ENCODE measurements around the gene SLX4. TPM values are rescaled to one million over a fixed set of nuclear protein-coding genes. Genes with fewer than 3 reads are reported as not detected.
A peak's percentile ranks its signal among the peaks of the same experiment; 100 is the strongest.

The SLX4 gene
- total and polyA plus RNA-seq, 7 donors = 0.87 to 4.1 (median 2.5) TPM

DNA sequence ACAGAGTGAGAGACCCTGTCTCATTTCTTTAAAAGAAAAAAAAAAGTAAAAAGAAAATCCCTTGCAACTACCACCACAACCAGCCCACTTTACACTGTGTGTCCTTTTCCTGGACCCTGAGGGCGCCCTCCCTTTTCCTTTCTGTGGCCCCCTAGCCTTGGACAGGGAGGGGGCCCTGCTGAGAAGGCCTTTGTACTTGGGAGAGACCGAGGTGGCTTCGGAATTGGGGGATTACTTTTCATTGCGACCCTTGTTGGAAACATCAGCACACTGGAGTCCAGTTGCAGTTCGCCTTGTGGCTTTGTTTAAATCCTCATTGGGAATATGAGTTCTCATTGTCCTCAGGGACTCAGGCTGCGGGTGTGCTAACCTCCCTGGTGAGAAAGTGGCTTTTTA lies 33.7 kb upstream of the SLX4 start:
- Histone ChIP-seq H3K27me3 (ENCODE audit: insufficient read depth in 3 of 3, low read length in 2 of 3) (no peaks in the 10 kb centered on the region), H3K4me1 (peaks cover 15% of the 10 kb centered on the region), H3K36me3 (ENCODE audit: insufficient read depth in 1 of 2, low read depth in 1 of 2) (peaks cover 0 to 17% of the 10 kb centered on the region in 2 donors), H3K4me3 (no peak overlapping the region), H3K27ac (peak overlapping the region; percentile 72), H3K9me3 (no peaks in the 10 kb centered on the region)
- 56 to 75% (median 74%) methylated on average over 6 of the region's 6 CpGs for WGBS, 3 donors
- intact Hi-C loops (cut with DNase I) = no loop called here
- DNase-seq = no peak
- no peak for ATAC-seq
- no peak for TF ChIP-seq CTCF (IDR thresholded peaks at IDR 0.05)

DNA sequence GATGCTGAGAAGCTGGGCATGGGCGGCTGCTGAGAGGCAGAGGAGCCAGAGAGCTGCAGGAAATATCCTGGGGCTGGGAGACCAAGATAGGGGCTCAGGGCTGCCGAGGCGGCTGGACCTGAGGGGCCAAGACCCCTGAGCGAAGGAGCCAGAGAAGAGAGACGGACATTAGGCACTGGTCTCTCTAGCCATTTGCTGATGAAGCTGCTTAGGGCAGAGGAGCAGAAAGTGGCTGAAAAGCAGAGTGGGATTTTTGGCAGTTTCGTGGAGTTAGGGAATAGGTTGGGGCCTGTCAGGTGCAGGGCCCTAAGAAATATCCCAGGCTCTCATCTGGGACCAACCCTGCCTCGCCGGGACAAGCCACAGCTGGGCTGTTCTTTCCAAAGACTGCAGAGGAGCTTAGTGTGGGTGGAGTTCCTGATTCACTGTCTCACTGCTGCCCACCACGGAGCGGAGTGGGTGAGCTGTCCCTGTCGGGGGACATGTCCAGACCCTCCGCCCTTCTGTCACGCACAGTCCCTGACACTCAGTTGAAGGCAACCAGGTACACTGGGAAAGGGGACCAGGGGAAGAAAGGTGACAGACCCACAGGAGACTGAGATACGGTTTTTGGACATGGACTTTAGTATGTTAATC lies 31.8 kb upstream of the SLX4 start:
- ATAC-seq = no peak
- no peak for DNase-seq
- no peak overlapping the region for H3K27ac ChIP-seq
- H3K27me3 ChIP-seq (ENCODE audit: insufficient read depth in 3 of 3, low read length in 2 of 3) = no peaks in the 10 kb centered on the region
- peaks cover 15% of the 10 kb centered on the region for H3K4me1 ChIP-seq
- no peaks in the 10 kb centered on the region for H3K9me3 ChIP-seq
- intact Hi-C loops (cut with DNase I) = no loop called here
- peaks cover 0 to 17% of the 10 kb centered on the region in 2 donors for H3K36me3 ChIP-seq (ENCODE audit: insufficient read depth in 1 of 2, low read depth in 1 of 2)
- H3K4me3 ChIP-seq = no peak overlapping the region
- WGBS, 3 donors = 82 to 88% (median 86%) methylated on average over 14 of the region's 14 CpGs
- no peak for TF ChIP-seq CTCF (IDR thresholded peaks at IDR 0.05)

DNA sequence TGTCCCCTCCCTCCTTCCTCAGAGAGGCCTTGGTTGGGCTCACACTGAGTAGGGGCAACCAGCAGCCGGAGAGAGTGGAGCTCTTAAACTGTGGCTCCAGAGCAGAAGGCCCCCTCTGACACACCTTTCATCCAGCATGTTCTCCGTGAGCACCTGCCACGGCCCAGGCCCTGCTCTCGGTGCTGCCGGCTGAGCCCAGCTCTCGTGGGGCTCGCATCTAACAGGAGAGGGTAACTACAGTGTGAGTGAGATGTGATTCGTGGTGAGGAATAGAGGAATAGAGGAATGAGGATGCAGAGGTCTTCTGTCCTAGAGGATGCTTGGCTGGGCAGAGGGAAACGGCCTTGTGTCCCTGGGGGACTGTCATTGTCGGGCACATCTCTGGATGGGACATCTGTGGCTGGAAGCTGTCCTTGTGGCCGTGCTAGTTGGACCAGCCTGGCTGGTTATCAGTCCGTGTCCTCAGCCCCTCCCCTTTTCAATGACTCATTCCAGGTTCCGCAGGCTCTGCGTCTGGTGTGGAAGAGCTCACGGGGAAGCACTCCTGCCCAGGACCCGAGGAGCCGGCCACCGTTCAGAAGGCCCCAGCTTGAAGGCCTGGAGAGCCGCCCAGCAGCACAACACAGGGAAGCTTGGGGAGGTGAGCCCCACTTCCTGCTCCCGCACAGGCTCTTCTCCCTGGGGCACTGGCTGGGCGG lies 31.1 kb upstream of the SLX4 start:
- peaks cover 15% of the 10 kb centered on the region for H3K4me1 ChIP-seq
- intact Hi-C loops (cut with DNase I) = no loop called here
- ATAC-seq (no peak), DNase-seq (peak in 1 of 2 donors; percentile 22)
- H3K4me3 ChIP-seq = no peak overlapping the region
- 69 to 71% (median 70%) methylated on average over 20 to 21 of the region's 21 CpGs for WGBS, 3 donors
- no peak overlapping the region for H3K27ac ChIP-seq
- no peak for TF ChIP-seq CTCF (IDR thresholded peaks at IDR 0.05)
- peaks cover 0 to 17% of the 10 kb centered on the region in 2 donors for H3K36me3 ChIP-seq (ENCODE audit: insufficient read depth in 1 of 2, low read depth in 1 of 2)
- H3K27me3 ChIP-seq (ENCODE audit: insufficient read depth in 3 of 3, low read length in 2 of 3) = no peaks in the 10 kb centered on the region
- H3K9me3 ChIP-seq = no peaks in the 10 kb centered on the region

- TF ChIP-seq CTCF (IDR thresholded peaks at IDR 0.05) = no peak
- Histone ChIP-seq H3K27ac (no peak overlapping the region), H3K36me3 (ENCODE audit: insufficient read depth in 1 of 2, low read depth in 1 of 2) (peaks cover 0 to 17% of the 10 kb centered on the region in 2 donors), H3K4me3 (no peak overlapping the region), H3K9me3 (no peaks in the 10 kb centered on the region), H3K4me1 (peaks cover 14% of the 10 kb centered on the region), H3K27me3 (ENCODE audit: insufficient read depth in 3 of 3, low read length in 2 of 3) (no peaks in the 10 kb centered on the region)
- WGBS, 3 donors = 92 to 97% (median 94%) methylated on average over 8 to 9 of the region's 9 CpGs
- ATAC-seq (no peak), DNase-seq (no peak)
- intact Hi-C loops (cut with DNase I) = no loop called here
These were observed 30.5 kb upstream of the SLX4 start for GRCh38 chr16:3641801-3642396.
